Measurements from ENCODE around the gene MMS22L.

- TF ChIP-seq, protein P1, sequence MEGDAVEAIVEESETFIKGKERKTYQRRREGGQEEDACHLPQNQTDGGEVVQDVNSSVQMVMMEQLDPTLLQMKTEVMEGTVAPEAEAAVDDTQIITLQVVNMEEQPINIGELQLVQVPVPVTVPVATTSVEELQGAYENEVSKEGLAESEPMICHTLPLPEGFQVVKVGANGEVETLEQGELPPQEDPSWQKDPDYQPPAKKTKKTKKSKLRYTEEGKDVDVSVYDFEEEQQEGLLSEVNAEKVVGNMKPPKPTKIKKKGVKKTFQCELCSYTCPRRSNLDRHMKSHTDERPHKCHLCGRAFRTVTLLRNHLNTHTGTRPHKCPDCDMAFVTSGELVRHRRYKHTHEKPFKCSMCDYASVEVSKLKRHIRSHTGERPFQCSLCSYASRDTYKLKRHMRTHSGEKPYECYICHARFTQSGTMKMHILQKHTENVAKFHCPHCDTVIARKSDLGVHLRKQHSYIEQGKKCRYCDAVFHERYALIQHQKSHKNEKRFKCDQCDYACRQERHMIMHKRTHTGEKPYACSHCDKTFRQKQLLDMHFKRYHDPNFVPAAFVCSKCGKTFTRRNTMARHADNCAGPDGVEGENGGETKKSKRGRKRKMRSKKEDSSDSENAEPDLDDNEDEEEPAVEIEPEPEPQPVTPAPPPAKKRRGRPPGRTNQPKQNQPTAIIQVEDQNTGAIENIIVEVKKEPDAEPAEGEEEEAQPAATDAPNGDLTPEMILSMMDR (IDR thresholded peaks at IDR 0.05), result no peak
- no peak for TF ChIP-seq ZFX (IDR thresholded peaks at IDR 0.05; ENCODE audit: borderline replicate concordance)
Observed at GRCh38 chr6:97262676-97263075, 20.3 kb downstream of the MMS22L start.
